ENCODE results near the gene RLN3.

RLN3 gene

GRCh38 chr19:14003251-14004055 is 24.5 kb upstream of the RLN3 start:
- Histone ChIP-seq H3K4me3 (ENCODE audit: low read length in 2 of 2) (peak overlapping the region in 1 of 2 donors; percentile 7), H3K9me3 (ENCODE audit: control insufficient read depth in 2 of 2, low read length in 2 of 2) (no peaks in the 10 kb centered on the region), H3K36me3 (ENCODE audit: control insufficient read depth in 2 of 2, insufficient read depth in 2 of 2, low read length in 2 of 2) (no peaks in the 10 kb centered on the region), H3K9ac (ENCODE audit: low read depth in 1 of 2, low read length in 2 of 2) (peak overlapping the region; percentile 15 to 47), H3K27me3 (ENCODE audit: control insufficient read depth in 2 of 2, insufficient read depth in 2 of 2, low read length in 2 of 2) (no peaks in the 10 kb centered on the region), H3K4me1 (ENCODE audit: control insufficient read depth in 2 of 2, insufficient read depth in 2 of 2, low read length in 2 of 2) (peaks cover 17 to 20% of the 10 kb centered on the region in 2 donors), H3K27ac (ENCODE audit: low read depth in 2 of 2, low read length in 2 of 2) (peak overlapping the region; percentile 28 to 80)

GRCh38 chr19:14004619-14005348 is 23.2 kb upstream of the RLN3 start:
- peak overlapping the region; percentile 47 to 70 for H3K4me3 ChIP-seq (ENCODE audit: low read length in 2 of 2)
- H3K27ac ChIP-seq (ENCODE audit: low read depth in 2 of 2, low read length in 2 of 2), result peak overlapping the region; percentile 100
- peaks cover 17 to 20% of the 10 kb centered on the region in 2 donors for H3K4me1 ChIP-seq (ENCODE audit: control insufficient read depth in 2 of 2, insufficient read depth in 2 of 2, low read length in 2 of 2)
- H3K27me3 ChIP-seq (ENCODE audit: control insufficient read depth in 2 of 2, insufficient read depth in 2 of 2, low read length in 2 of 2), result no peaks in the 10 kb centered on the region
- no peaks in the 10 kb centered on the region for H3K36me3 ChIP-seq (ENCODE audit: control insufficient read depth in 2 of 2, insufficient read depth in 2 of 2, low read length in 2 of 2)
- H3K9me3 ChIP-seq (ENCODE audit: control insufficient read depth in 2 of 2, low read length in 2 of 2), result no peaks in the 10 kb centered on the region
- H3K9ac ChIP-seq (ENCODE audit: low read depth in 1 of 2, low read length in 2 of 2), result peak overlapping the region; percentile 14 to 32

- peak overlapping the region; percentile 4 to 76 for H3K9ac ChIP-seq (ENCODE audit: low read depth in 1 of 2, low read length in 2 of 2)
- no peaks in the 10 kb centered on the region for H3K9me3 ChIP-seq (ENCODE audit: control insufficient read depth in 2 of 2, low read length in 2 of 2)
- H3K27ac ChIP-seq (ENCODE audit: low read depth in 2 of 2, low read length in 2 of 2), result peak overlapping the region; percentile 100
- H3K27me3 ChIP-seq (ENCODE audit: control insufficient read depth in 2 of 2, insufficient read depth in 2 of 2, low read length in 2 of 2), result no peaks in the 10 kb centered on the region
- peak overlapping the region; percentile 70 to 72 for H3K4me3 ChIP-seq (ENCODE audit: low read length in 2 of 2)
- peaks cover 17% of the 10 kb centered on the region in 2 donors for H3K4me1 ChIP-seq (ENCODE audit: control insufficient read depth in 2 of 2, insufficient read depth in 2 of 2, low read length in 2 of 2)
- no peaks in the 10 kb centered on the region for H3K36me3 ChIP-seq (ENCODE audit: control insufficient read depth in 2 of 2, insufficient read depth in 2 of 2, low read length in 2 of 2)
Measured at GRCh38 chr19:14005349-14006084, 22.4 kb upstream of the RLN3 start.

- Histone ChIP-seq H3K27me3 (ENCODE audit: control insufficient read depth in 2 of 2, insufficient read depth in 2 of 2, low read length in 2 of 2) (no peaks in the 10 kb centered on the region), H3K4me1 (ENCODE audit: control insufficient read depth in 2 of 2, insufficient read depth in 2 of 2, low read length in 2 of 2) (peaks cover 16 to 17% of the 10 kb centered on the region in 2 donors), H3K4me3 (ENCODE audit: low read length in 2 of 2) (peak within 1 kb of the TSS; percentile 94 to 96), H3K36me3 (ENCODE audit: control insufficient read depth in 2 of 2, insufficient read depth in 2 of 2, low read length in 2 of 2) (no peaks in the 10 kb centered on the region), H3K9ac (ENCODE audit: low read depth in 1 of 2, low read length in 2 of 2) (peak within 1 kb of the TSS; percentile 100), H3K27ac (ENCODE audit: low read depth in 2 of 2, low read length in 2 of 2) (peak within 1 kb of the TSS; percentile 100), H3K9me3 (ENCODE audit: control insufficient read depth in 2 of 2, low read length in 2 of 2) (no peaks in the 10 kb centered on the region)
Measured at GRCh38 chr19:14006085-14006765, 21.7 kb upstream of the RLN3 start, which contains the start of gene RFX1. Gene RFX1 (minus strand): TSS chr19:14006320. CDS start chr19:13993843, 12,477 bp downstream.

GRCh38 chr19:14006766-14007562 is 21.0 kb upstream of the RLN3 start:
- H3K27me3 ChIP-seq (ENCODE audit: control insufficient read depth in 2 of 2, insufficient read depth in 2 of 2, low read length in 2 of 2), result no peaks in the 10 kb centered on the region
- peak overlapping the region; percentile 100 for H3K9ac ChIP-seq (ENCODE audit: low read depth in 1 of 2, low read length in 2 of 2)
- H3K4me1 ChIP-seq (ENCODE audit: control insufficient read depth in 2 of 2, insufficient read depth in 2 of 2, low read length in 2 of 2), result peaks cover 16 to 17% of the 10 kb centered on the region in 2 donors
- no peaks in the 10 kb centered on the region for H3K36me3 ChIP-seq (ENCODE audit: control insufficient read depth in 2 of 2, insufficient read depth in 2 of 2, low read length in 2 of 2)
- peak overlapping the region; percentile 94 to 96 for H3K4me3 ChIP-seq (ENCODE audit: low read length in 2 of 2)
- H3K27ac ChIP-seq (ENCODE audit: low read depth in 2 of 2, low read length in 2 of 2), result peak overlapping the region; percentile 100
- H3K9me3 ChIP-seq (ENCODE audit: control insufficient read depth in 2 of 2, low read length in 2 of 2), result no peaks in the 10 kb centered on the region

- H3K27ac ChIP-seq (ENCODE audit: low read depth in 2 of 2, low read length in 2 of 2), result no peak overlapping the region
- H3K4me1 ChIP-seq (ENCODE audit: control insufficient read depth in 2 of 2, insufficient read depth in 2 of 2, low read length in 2 of 2), result peaks cover 2 to 5% of the 10 kb centered on the region in 2 donors
- H3K9ac ChIP-seq (ENCODE audit: low read depth in 1 of 2, low read length in 2 of 2), result no peak overlapping the region
- no peaks in the 10 kb centered on the region for H3K27me3 ChIP-seq (ENCODE audit: control insufficient read depth in 2 of 2, insufficient read depth in 2 of 2, low read length in 2 of 2)
- no peaks in the 10 kb centered on the region for H3K9me3 ChIP-seq (ENCODE audit: control insufficient read depth in 2 of 2, low read length in 2 of 2)
- H3K36me3 ChIP-seq (ENCODE audit: control insufficient read depth in 2 of 2, insufficient read depth in 2 of 2, low read length in 2 of 2), result no peaks in the 10 kb centered on the region
- no peak overlapping the region for H3K4me3 ChIP-seq (ENCODE audit: low read length in 2 of 2)
Measured at GRCh38 chr19:14012378-14012915, 15.5 kb upstream of the RLN3 start.

GRCh38 chr19:14015524-14016035 is 12.4 kb upstream of the RLN3 start:
- peak overlapping the region in 1 of 2 donors; percentile 70 for H3K27ac ChIP-seq (ENCODE audit: low read depth in 2 of 2, low read length in 2 of 2)
- no peaks in the 10 kb centered on the region for H3K27me3 ChIP-seq (ENCODE audit: control insufficient read depth in 2 of 2, insufficient read depth in 2 of 2, low read length in 2 of 2)

GRCh38 chr19:14019100-14019499 is 8.8 kb upstream of the RLN3 start:
- Histone ChIP-seq H3K4me3 (ENCODE audit: low read length in 2 of 2) (no peak overlapping the region), H3K36me3 (ENCODE audit: control insufficient read depth in 2 of 2, insufficient read depth in 2 of 2, low read length in 2 of 2) (no peaks in the 10 kb centered on the region), H3K4me1 (ENCODE audit: control insufficient read depth in 2 of 2, insufficient read depth in 2 of 2, low read length in 2 of 2) (peaks cover 5 to 6% of the 10 kb centered on the region in 2 donors), H3K27me3 (ENCODE audit: control insufficient read depth in 2 of 2, insufficient read depth in 2 of 2, low read length in 2 of 2) (no peaks in the 10 kb centered on the region), H3K9me3 (ENCODE audit: control insufficient read depth in 2 of 2, low read length in 2 of 2) (no peaks in the 10 kb centered on the region), H3K9ac (ENCODE audit: low read depth in 1 of 2, low read length in 2 of 2) (no peak overlapping the region), H3K27ac (ENCODE audit: low read depth in 2 of 2, low read length in 2 of 2) (no peak overlapping the region)

More at GRCh38 chr19:14015524-14016035, 12.4 kb upstream of the RLN3 start:
- H3K4me3 ChIP-seq (ENCODE audit: low read length in 2 of 2), result no peak overlapping the region
- peaks cover 2 to 5% of the 10 kb centered on the region in 2 donors for H3K4me1 ChIP-seq (ENCODE audit: control insufficient read depth in 2 of 2, insufficient read depth in 2 of 2, low read length in 2 of 2)
- H3K9me3 ChIP-seq (ENCODE audit: control insufficient read depth in 2 of 2, low read length in 2 of 2), result no peaks in the 10 kb centered on the region
- H3K36me3 ChIP-seq (ENCODE audit: control insufficient read depth in 2 of 2, insufficient read depth in 2 of 2, low read length in 2 of 2), result no peaks in the 10 kb centered on the region
- H3K9ac ChIP-seq (ENCODE audit: low read depth in 1 of 2, low read length in 2 of 2), result no peak overlapping the region
